Body of pancreas (tissue), 4 donors: ENCODE measurements around the gene EDDM13. TPM values are rescaled to one million over a fixed set of nuclear protein-coding genes. Genes with fewer than 3 reads are reported as not detected.

Source experiments
- ATAC-seq: fragments of 150-250 bp; one replicate; pipeline ENCODE4 v1.9.1; 2016
- DNase-seq, 4 donors: peaks; one replicate each; pipeline ENCODE4 v3.0.0-alpha.2; 2019
- H3K27ac ChIP-seq, 4 donors: fragments of 200-600 bp; sonication (generic); 1 replicate in 3 of 4; 2 replicates in 1 of 4; pipeline versions ENCODE4 v1.5.1 to v1.6.1; 2016 to 2019; ENCODE audit warnings: mild to moderate bottlenecking in 1 of 4, mixed read lengths in 1 of 4, moderate library complexity in 1 of 4
- H3K27me3 ChIP-seq, 2 donors: fragments of 200-600 bp; sonication (generic); one replicate each; pipeline ENCODE4 v1.6.0; 2016; ENCODE audit warnings: mild to moderate bottlenecking in 1 of 2
- H3K36me3 ChIP-seq, 2 donors: fragments of 200-600 bp; sonication (generic); replicated peaks in 1 of 2; 2 replicates each; pipeline ENCODE4 v1.5.1; 2016; ENCODE audit warnings: low read depth in 2 of 2; ENCODE audit not compliant: insufficient read depth in 1 of 2
- H3K4me1 ChIP-seq: fragments of 200-600 bp; sonication (generic); one replicate; pipeline ENCODE4 v1.6.0; 2016
- H3K4me3 ChIP-seq, 2 donors: fragments of 200-600 bp; sonication (generic); 1 replicate in 1 of 2; 2 replicates in 1 of 2; pipeline ENCODE4 v1.5.1; 2016 to 2019
- H3K9me3 ChIP-seq, 3 donors: fragments of 200-600 bp; sonication (generic); 1 replicate in 2 of 3; 2 replicates in 1 of 3; pipeline ENCODE4 v1.5.1; 2016
- CTCF ChIP-seq, 7 experiments: fragments of 450-650 bp in 4 of 7; fragments of 200-600 bp in 3 of 7; sonication (generic) in 3 of 7; IDR thresholded peaks; one replicate each; pipeline ENCODE4 v1.5.1; 2016 to 2019; ENCODE audit warnings: antibody characterized with exemption in 7 of 7
- POLR2A ChIP-seq, 3 donors: fragments of 450-650 bp; IDR thresholded peaks; one replicate each; pipeline ENCODE4 v1.6.1; 2016; ENCODE audit warnings: antibody characterized with exemption in 3 of 3, mild to moderate bottlenecking in 2 of 3
- WGBS, 2 donors: methylation state at CpG; one replicate each; pipeline ENCODE4 v1.1.5; 2017; 5-methylcytosine and 5-hydroxymethylcytosine counted together
- intact Hi-C: fragments of 100-400 bp; cut with DNase I; formaldehyde crosslinking; loops from one replicate; pipeline ENCODE4 v1.15.1; 2023
- total RNA-seq, 2 donors: library from RNA; depleted of rRNA; stranded (reverse); fragments of >200 nt; gene quantifications; one replicate each; pipeline ENCODE4 v1.1.0, GENCODE V29; 2016

Gene EDDM13
- total RNA-seq, 2 donors from 2014 or later: not detected

DNA sequence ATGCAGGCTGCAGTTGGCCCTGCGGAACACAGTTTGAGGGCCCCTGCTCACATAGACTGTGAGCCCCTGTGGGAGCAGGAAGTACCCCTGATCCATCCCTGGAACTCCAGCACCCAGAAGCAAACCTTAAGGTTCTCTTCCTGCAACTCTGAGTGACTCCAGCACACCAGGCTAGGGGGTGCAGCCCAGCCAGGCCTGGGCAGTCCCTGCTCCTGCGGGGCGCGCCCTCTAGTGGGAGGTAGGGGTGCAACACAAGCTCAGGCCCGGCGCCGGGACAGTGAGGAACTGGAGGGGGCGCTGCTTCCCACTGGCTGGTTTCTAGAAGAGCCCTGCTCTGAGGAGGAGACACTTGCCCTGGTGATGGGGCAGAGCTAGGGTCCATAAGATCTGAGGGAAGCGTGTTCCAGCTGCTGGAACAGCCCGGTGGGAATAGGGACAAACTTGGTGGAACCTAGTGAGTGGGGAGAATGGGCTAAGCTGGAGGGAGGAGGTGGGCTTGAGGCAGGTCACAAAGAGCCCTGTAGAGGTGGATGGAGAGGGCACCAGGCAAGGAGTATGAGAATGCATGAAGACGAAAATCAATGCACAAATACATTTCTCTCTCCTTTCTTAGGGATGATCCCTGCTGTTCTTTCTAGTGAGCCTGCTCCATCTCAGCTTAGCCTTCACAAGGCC is 37.1 kb downstream of the EDDM13 start:
- WGBS, 2 donors: 77 to 86% methylated on average over 10 to 11 of the region's 11 CpGs
- TF ChIP-seq POLR2A (IDR thresholded peaks at IDR 0.05): no peak
- peak; percentile 42 to 61 (median 51) for TF ChIP-seq CTCF (IDR thresholded peaks at IDR 0.05)
- Histone ChIP-seq H3K27ac (no peak overlapping the region), H3K4me1 (peaks cover 6% of the 10 kb centered on the region), H3K36me3 (no peaks in the 10 kb centered on the region), H3K27me3 (no peaks in the 10 kb centered on the region), H3K9me3 (no peaks in the 10 kb centered on the region), H3K4me3 (no peak overlapping the region)
- DNase-seq: peak; percentile 29 to 52 (median 40)
- ATAC-seq: no peak
- intact Hi-C loops: no loop called here

GRCh38 chr19:56310462-56310861 is 37.9 kb downstream of the EDDM13 start:
- 76 to 77% methylated on average over 8 of the region's 8 CpGs for WGBS, 2 donors
- Histone ChIP-seq H3K4me1 (peaks cover 7% of the 10 kb centered on the region), H3K9me3 (no peaks in the 10 kb centered on the region), H3K27me3 (no peaks in the 10 kb centered on the region), H3K4me3 (no peak overlapping the region), H3K36me3 (no peaks in the 10 kb centered on the region), H3K27ac (no peak overlapping the region)
- no peak for ATAC-seq
- no peak for DNase-seq
- no peak for TF ChIP-seq CTCF (IDR thresholded peaks at IDR 0.05)
- no peak for TF ChIP-seq POLR2A (IDR thresholded peaks at IDR 0.05)
- intact Hi-C loops: no loop called here

DNA sequence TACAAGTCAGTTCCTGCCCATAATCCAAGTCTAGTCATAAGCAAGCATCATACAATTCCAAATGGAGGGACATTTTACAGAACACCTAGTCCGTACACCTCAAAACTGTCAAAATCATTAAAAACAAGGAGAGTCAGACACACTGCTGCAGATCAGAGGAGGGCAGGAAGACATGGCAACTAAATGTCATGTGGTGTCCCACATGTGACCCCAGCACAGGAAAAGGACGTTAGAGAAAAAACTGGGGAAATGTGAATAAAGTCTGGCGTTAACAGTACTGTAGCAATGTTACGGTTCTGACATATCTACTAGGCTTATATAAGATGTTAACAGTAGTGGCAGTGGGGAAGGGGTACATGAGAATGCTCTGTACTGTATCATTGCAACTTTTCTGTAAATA is 39.8 kb downstream of the EDDM13 start:
- DNase-seq (no peak), ATAC-seq (no peak)
- H3K9me3 ChIP-seq: no peaks in the 10 kb centered on the region
- no peaks in the 10 kb centered on the region for H3K27me3 ChIP-seq
- 82 to 84% methylated on average over 4 of the region's 4 CpGs for WGBS, 2 donors
- no peak overlapping the region for H3K27ac ChIP-seq
- H3K4me1 ChIP-seq: peaks cover 22% of the 10 kb centered on the region
- H3K4me3 ChIP-seq: no peak overlapping the region
- H3K36me3 ChIP-seq: no peaks in the 10 kb centered on the region
- intact Hi-C loops: no loop called here
- no peak for TF ChIP-seq CTCF (IDR thresholded peaks at IDR 0.05)

DNA sequence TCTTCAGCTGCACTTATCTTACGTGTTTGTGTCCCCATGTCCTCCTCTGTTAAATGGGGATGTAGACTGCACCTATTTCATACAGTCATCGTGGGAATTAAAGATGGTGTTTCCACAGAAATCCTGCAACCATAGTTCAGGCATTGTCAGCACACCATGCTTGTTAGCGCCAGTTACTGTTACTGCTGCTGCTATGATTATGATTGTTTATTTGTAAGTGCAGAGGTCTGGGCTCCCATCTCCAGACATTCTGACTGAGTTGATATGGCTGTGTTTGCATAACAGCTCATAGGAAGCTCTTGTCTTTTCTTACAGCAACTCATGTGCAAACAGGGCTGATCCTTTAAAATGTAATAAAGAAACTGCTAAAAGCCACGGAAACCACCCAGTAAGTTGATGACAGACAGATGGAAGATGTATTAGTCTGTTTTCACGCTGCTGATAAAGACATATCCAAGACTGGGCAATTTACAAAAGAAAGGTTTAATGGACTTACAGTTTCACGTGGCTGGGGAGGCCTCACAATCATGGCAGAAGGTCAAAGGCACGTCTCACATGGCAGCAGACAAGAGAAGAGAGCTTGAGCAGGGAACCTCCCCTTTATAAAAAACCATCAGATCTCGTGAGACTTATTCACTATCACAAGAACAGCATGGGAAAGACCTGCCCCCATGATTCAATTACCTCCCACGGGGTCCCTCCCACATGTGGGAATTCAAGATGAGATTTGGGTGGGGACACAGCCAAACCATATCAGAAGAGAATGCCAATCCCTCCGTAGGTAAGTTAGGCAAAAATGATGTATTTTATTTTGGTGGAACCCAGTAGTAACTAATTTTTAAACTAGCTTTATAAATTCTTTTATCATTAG is 40.5 kb downstream of the EDDM13 start:
- peak overlapping the region in 1 of 4 donors; percentile 92 for H3K27ac ChIP-seq

More for the DNA sequence above, 40.5 kb downstream of the EDDM13 start:
- no peak for DNase-seq
- no peaks in the 10 kb centered on the region for H3K36me3 ChIP-seq
- WGBS, 2 donors: 81 to 84% methylated on average over 10 of the region's 10 CpGs
- TF ChIP-seq POLR2A (IDR thresholded peaks at IDR 0.05) (no peak), CTCF (IDR thresholded peaks at IDR 0.05) (no peak)
- H3K4me1 ChIP-seq: peaks cover 23% of the 10 kb centered on the region
- no peaks in the 10 kb centered on the region for H3K9me3 ChIP-seq
- intact Hi-C loops: no loop called here
- H3K27me3 ChIP-seq: no peaks in the 10 kb centered on the region
- ATAC-seq: no peak
- H3K4me3 ChIP-seq: no peak overlapping the region
